ENCODE measurements around the gene SLC9C2. TPM values are rescaled to one million over a fixed set of nuclear protein-coding genes. Genes with fewer than 3 reads are reported as not detected.
"Not testable (repeated sequence)": the region's sequence is repeated elsewhere in the genome, so short reads cannot be mapped to it uniquely, and the experiment has no call there.

The SLC9C2 gene
- total RNA-seq, 4 donors from 2014 or later = 0.56 TPM; not detected in 3

GRCh38 chr1:173596097-173596825, 6.6 kb downstream of the SLC9C2 start:
- no peak for ATAC-seq (ENCODE audit: low FRiP score)
- TF ChIP-seq, protein P1, sequence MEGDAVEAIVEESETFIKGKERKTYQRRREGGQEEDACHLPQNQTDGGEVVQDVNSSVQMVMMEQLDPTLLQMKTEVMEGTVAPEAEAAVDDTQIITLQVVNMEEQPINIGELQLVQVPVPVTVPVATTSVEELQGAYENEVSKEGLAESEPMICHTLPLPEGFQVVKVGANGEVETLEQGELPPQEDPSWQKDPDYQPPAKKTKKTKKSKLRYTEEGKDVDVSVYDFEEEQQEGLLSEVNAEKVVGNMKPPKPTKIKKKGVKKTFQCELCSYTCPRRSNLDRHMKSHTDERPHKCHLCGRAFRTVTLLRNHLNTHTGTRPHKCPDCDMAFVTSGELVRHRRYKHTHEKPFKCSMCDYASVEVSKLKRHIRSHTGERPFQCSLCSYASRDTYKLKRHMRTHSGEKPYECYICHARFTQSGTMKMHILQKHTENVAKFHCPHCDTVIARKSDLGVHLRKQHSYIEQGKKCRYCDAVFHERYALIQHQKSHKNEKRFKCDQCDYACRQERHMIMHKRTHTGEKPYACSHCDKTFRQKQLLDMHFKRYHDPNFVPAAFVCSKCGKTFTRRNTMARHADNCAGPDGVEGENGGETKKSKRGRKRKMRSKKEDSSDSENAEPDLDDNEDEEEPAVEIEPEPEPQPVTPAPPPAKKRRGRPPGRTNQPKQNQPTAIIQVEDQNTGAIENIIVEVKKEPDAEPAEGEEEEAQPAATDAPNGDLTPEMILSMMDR (IDR thresholded peaks at IDR 0.05) = no peak
- DNase-seq (ENCODE audit: low spot score) = no peak

- not testable (repeated sequence) for ATAC-seq (ENCODE audit: low FRiP score); DNase-seq (ENCODE audit: low spot score)
Observed at GRCh38 chr1:173591138-173591537, 11.7 kb downstream of the SLC9C2 start.

- no peak for ATAC-seq (ENCODE audit: low FRiP score)
- TF ChIP-seq, protein P1 (IDR thresholded peaks at IDR 0.05) = no peak
- no peak for DNase-seq (ENCODE audit: low spot score)
Observed at GRCh38 chr1:173590557-173590956, 12.3 kb downstream of the SLC9C2 start.

DNA sequence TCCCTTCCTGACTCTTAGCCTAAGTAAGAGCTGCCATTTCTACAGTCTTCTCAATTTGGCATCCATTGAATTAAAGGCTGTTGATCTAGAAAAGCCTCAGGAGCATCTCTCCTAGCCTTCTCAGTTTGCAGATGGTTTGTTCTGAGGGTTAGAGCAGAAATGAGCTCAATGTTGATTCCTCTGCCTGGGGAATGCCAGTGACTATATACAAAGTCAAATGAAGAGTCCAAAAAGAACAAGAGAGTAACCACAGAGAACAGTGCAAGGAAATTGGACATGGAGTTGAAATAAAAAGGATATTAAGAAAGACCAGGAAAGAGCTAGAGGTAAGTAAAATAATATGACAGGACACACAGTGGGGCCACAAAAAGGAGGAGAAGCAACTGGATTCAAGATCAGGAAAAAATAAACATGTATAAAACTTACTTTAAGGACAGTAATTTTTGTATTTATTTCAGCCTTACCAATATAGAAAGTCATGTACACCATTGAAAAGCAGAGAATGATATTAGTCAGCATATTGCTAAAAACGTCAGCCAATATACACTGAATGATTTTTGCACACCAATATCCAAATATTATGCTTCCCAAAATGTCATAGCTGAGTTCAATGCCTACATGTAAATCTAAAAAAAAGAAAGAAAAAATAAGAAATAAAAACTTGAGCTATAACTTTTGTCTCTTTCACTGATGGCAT, 21.3 kb downstream of the SLC9C2 start:
- TF ChIP-seq, protein P1 (IDR thresholded peaks at IDR 0.05) = no peak
- no peak for ATAC-seq (ENCODE audit: low FRiP score)

DNA sequence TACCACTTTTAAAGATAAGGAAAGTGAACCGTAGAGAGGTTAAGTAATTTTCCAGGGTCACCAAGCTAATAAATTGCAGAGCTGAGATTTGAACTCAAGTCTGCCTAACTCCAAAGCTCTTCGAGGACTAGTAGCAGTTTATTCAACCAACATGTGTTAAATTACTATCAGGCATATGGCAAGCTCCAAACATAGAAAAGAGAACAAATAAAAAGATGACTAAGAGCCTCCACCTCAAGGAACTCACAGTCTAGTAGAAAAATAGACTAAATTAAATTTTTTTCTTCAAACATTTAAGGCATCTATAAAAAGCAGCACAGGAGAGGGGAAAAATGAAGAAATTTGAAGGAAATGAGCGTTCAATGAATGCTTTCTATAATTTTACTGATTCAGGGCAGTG, 22.2 kb downstream of the SLC9C2 start:
- ATAC-seq (ENCODE audit: low FRiP score) (no peak), DNase-seq (ENCODE audit: low spot score) (no peak)
- TF ChIP-seq, protein P1 (IDR thresholded peaks at IDR 0.05) = no peak

More for the DNA sequence above, 21.3 kb downstream of the SLC9C2 start:
- DNase-seq (ENCODE audit: low spot score) = no peak

- TF ChIP-seq, protein P1 (IDR thresholded peaks at IDR 0.05) = no peak
- no peak for DNase-seq (ENCODE audit: low spot score)
- ATAC-seq (ENCODE audit: low FRiP score) = no peak
Observed at GRCh38 chr1:173580071-173580470, 22.8 kb downstream of the SLC9C2 start.

GRCh38 chr1:173573596-173573995, 29.3 kb downstream of the SLC9C2 start:
- TF ChIP-seq, protein P1 (IDR thresholded peaks at IDR 0.05) = no peak
- DNase-seq (ENCODE audit: low spot score) = no peak
- ATAC-seq (ENCODE audit: low FRiP score) = no peak
